ENCODE measurements around the gene PI4K2A. TPM values are rescaled to one million over a fixed set of nuclear protein-coding genes. Genes with fewer than 3 reads are reported as not detected.

PI4K2A gene
- total RNA-seq, 1 donor from 2014 or later, result 22.1 TPM

DNA sequence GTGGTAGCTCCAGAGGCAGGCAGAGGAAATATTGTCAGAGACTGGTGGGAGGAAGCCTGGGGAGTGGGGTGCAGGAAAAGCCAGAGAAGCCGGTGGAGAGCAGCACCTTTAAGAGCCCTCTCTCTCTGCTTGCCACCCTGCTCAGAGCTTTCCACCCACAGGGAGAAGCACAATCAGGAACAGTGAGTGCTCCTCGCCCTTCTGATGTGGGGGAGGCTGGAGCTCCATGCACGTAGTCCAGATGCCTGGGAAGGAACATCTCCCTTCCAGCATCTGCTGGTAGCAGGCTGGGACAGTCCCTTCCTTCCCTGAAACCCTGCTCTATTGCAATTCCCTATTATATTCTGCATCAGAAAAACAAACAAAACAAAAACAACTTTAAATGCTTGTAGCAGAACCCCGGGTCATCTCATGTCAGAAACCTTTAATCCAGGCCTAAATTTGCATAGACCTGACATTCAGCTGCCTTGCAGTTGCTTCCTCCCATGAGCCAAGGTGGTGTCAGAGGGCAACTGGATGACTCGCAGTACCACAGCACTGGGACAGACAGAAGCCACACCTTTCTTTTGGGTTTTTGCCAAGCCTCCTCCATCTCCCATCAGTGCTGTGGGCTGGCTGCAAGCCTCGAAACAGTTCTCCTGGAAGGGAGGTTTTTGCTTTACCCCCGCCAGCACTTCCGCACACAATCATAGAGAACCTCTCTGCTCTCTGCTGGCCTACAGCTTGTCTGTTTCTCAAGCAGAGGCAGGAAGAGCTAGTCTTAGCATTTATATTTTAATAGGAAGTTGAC, 33.5 kb downstream of the PI4K2A start:
- no peak for DNase-seq (ENCODE audit: extremely low spot score, unreplicated experiment)

DNA sequence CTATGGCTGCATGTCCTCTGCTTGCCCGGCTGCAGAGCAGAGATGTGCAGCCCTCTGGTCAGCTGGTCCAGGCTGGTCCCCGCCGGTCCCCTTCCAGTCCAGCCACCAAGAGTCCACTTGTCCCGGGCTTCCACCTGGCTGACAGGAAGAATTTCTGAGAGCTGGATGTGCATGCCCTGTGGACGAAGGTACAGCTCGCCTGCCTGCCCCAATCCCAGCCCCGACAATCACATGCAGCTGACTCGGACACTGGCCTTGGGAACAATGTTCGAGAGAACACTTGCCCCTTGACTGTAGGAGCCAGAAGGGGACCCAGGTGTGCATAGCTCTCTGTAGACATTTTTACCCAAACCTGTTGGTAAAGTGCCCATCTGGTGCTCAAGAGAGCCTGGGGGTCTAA, 34.8 kb downstream of the PI4K2A start:
- Mint-ChIP-seq H3K27ac (ENCODE audit: unreplicated experiment) (no peak overlapping the region), H3K4me1 (ENCODE audit: unreplicated experiment) (peaks cover 2% of the 10 kb centered on the region), H3K27me3 (ENCODE audit: unreplicated experiment) (no peaks in the 10 kb centered on the region), H3K36me3 (ENCODE audit: unreplicated experiment) (peaks cover 26% of the 10 kb centered on the region), H3K9me3 (ENCODE audit: unreplicated experiment) (no peaks in the 10 kb centered on the region), H3K4me3 (ENCODE audit: unreplicated experiment) (no peak overlapping the region)
- TF ChIP-seq, protein P1, sequence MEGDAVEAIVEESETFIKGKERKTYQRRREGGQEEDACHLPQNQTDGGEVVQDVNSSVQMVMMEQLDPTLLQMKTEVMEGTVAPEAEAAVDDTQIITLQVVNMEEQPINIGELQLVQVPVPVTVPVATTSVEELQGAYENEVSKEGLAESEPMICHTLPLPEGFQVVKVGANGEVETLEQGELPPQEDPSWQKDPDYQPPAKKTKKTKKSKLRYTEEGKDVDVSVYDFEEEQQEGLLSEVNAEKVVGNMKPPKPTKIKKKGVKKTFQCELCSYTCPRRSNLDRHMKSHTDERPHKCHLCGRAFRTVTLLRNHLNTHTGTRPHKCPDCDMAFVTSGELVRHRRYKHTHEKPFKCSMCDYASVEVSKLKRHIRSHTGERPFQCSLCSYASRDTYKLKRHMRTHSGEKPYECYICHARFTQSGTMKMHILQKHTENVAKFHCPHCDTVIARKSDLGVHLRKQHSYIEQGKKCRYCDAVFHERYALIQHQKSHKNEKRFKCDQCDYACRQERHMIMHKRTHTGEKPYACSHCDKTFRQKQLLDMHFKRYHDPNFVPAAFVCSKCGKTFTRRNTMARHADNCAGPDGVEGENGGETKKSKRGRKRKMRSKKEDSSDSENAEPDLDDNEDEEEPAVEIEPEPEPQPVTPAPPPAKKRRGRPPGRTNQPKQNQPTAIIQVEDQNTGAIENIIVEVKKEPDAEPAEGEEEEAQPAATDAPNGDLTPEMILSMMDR (IDR thresholded peaks at IDR 0.05), result no peak
- no peak for DNase-seq (ENCODE audit: extremely low spot score, unreplicated experiment)

More for the DNA sequence above, 33.5 kb downstream of the PI4K2A start:
- Mint-ChIP-seq H3K4me1 (ENCODE audit: unreplicated experiment) (peaks cover 2% of the 10 kb centered on the region), H3K27ac (ENCODE audit: unreplicated experiment) (no peak overlapping the region), H3K36me3 (ENCODE audit: unreplicated experiment) (peaks cover 26% of the 10 kb centered on the region), H3K9me3 (ENCODE audit: unreplicated experiment) (no peaks in the 10 kb centered on the region), H3K4me3 (ENCODE audit: unreplicated experiment) (no peak overlapping the region), H3K27me3 (ENCODE audit: unreplicated experiment) (no peaks in the 10 kb centered on the region)
- TF ChIP-seq, protein P1 (IDR thresholded peaks at IDR 0.05), result no peak

DNA sequence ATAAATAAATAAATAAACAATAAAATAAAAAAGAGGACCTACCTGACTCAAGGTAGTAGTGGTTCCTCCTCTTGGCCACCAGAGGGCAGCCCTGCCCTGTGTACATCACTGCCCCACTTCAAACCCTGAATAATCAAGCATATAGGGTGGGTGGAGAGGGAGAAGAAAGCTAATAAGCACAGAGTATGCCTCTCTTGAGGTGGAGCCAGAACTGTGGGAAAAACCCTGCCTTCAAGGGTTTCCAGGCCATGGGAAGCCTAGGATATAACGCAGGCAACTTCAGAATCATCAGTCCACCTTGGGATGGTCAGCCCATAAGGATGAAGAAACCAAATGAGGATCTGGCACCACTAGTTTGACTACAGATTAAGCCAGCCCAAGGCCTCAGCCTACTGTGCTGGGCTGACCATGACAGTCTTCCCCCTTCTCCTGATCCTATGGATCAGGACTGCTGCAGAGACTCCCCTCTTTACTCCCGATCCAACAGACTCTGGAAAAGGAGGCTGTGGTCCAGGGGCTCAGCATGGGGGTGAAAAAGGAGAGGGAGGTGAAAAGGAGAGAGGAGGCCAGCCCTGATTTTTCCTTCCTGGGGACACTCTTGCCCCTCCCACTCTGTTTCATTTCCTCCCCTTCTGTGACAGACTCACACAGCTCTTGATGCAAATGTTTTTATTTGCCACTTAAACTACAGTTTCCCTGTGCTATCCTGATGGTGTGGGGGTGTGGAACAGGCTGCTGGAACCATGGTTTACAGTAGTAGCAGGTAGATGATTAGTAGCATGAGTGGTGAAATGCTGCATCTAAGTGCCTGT, 36.5 kb downstream of the PI4K2A start:
- DNase-seq (ENCODE audit: extremely low spot score, unreplicated experiment), result no peak
- Mint-ChIP-seq H3K9me3 (ENCODE audit: unreplicated experiment) (no peaks in the 10 kb centered on the region), H3K4me3 (ENCODE audit: unreplicated experiment) (no peak overlapping the region), H3K27ac (ENCODE audit: unreplicated experiment) (no peak overlapping the region), H3K4me1 (ENCODE audit: unreplicated experiment) (peaks cover 2% of the 10 kb centered on the region), H3K27me3 (ENCODE audit: unreplicated experiment) (no peaks in the 10 kb centered on the region), H3K36me3 (ENCODE audit: unreplicated experiment) (peaks cover 26% of the 10 kb centered on the region)
- TF ChIP-seq, protein P1 (IDR thresholded peaks at IDR 0.05), result peak; percentile 90

DNA sequence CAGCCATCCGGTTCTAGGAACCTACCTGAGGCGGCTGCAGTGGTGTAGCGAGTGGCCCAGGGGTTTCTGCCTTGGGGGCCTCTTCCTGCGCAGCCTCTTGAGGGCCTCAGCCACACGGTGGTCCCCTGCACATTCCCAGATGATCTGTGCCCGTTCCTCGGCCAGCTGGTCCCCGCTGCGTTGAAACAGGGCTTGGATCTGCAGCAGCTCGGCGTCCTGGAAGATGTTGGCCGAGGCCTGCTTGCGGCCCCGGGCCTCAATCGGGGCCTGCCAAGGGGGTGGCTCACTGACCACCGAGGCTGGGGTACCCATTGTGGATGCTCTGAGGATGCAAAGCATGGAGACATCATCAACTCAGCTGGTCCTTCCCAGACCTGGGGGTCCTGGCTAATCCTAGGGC, 39.1 kb downstream of the PI4K2A start:
- Mint-ChIP-seq H3K4me3 (ENCODE audit: unreplicated experiment) (no peak overlapping the region), H3K9me3 (ENCODE audit: unreplicated experiment) (no peaks in the 10 kb centered on the region), H3K27ac (ENCODE audit: unreplicated experiment) (no peak overlapping the region), H3K36me3 (ENCODE audit: unreplicated experiment) (peaks cover 8% of the 10 kb centered on the region), H3K27me3 (ENCODE audit: unreplicated experiment) (no peaks in the 10 kb centered on the region), H3K4me1 (ENCODE audit: unreplicated experiment) (peaks cover 12% of the 10 kb centered on the region)
- no peak for DNase-seq (ENCODE audit: extremely low spot score, unreplicated experiment)
- TF ChIP-seq, protein P1 (IDR thresholded peaks at IDR 0.05), result no peak

DNA sequence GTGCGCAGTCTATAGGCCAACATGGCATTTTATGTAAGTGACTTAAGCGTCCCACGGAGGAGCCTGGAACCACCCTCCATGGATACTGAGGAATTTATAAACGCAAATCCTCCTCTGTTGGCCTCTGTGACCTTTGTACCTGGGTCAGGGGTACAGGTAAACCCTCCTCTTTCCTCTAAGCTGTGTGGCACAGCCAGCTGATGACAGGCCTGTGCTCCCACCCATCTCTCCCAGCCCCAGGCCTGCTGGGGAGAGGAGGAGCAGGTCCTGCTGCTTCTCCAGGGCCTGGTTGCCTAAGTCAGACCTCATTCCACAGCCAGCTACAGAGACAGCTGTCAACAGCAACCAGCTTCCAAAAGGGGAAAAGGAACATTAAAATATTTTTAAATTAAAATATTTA, 41.6 kb downstream of the PI4K2A start:
- Mint-ChIP-seq H3K27me3 (ENCODE audit: unreplicated experiment) (no peaks in the 10 kb centered on the region), H3K36me3 (ENCODE audit: unreplicated experiment) (peaks cover 4% of the 10 kb centered on the region), H3K4me3 (ENCODE audit: unreplicated experiment) (no peak overlapping the region), H3K4me1 (ENCODE audit: unreplicated experiment) (peaks cover 34% of the 10 kb centered on the region), H3K9me3 (ENCODE audit: unreplicated experiment) (no peaks in the 10 kb centered on the region), H3K27ac (ENCODE audit: unreplicated experiment) (no peak overlapping the region)
- DNase-seq (ENCODE audit: extremely low spot score, unreplicated experiment), result no peak
- TF ChIP-seq, protein P1 (IDR thresholded peaks at IDR 0.05), result no peak

All from osteocyte (in vitro differentiated cells).